Measurements from ENCODE around the gene XPNPEP2.

DNA sequence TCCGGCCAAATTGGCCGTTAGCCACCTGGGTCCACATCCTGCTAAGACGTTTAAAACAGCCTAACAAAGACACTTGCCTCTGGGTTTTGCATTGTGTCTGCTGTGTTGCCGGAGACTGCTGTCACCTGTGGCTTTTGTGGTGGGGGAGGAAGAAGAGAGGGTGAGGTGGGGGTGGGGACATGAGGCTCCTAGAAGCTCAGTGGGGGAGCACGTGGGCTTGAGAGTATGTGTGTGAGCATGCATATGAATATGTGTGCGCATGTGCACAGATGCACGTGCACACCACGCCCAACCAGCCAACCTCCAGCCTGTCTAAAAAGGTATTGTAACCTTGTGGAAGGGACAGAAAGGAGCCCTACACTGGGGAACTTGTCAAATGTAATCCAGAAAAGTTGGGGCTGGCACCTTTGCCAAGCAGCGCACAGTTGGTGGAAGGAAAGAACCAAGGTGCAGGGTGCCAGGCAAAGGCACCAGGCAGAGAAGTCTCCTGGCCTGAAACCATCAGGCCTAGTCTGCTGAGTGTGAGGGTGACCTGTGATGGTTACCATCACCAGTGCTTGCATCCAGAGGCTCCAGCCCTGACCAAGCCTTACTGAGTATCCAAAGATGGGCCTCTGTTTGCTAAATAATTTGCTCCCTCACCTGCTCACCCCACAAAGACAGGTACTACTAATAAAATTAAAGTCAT lies 30.8 kb downstream of the XPNPEP2 start:
- TF ChIP-seq, protein P1, sequence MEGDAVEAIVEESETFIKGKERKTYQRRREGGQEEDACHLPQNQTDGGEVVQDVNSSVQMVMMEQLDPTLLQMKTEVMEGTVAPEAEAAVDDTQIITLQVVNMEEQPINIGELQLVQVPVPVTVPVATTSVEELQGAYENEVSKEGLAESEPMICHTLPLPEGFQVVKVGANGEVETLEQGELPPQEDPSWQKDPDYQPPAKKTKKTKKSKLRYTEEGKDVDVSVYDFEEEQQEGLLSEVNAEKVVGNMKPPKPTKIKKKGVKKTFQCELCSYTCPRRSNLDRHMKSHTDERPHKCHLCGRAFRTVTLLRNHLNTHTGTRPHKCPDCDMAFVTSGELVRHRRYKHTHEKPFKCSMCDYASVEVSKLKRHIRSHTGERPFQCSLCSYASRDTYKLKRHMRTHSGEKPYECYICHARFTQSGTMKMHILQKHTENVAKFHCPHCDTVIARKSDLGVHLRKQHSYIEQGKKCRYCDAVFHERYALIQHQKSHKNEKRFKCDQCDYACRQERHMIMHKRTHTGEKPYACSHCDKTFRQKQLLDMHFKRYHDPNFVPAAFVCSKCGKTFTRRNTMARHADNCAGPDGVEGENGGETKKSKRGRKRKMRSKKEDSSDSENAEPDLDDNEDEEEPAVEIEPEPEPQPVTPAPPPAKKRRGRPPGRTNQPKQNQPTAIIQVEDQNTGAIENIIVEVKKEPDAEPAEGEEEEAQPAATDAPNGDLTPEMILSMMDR (IDR thresholded peaks at IDR 0.05) = no peak
- TF ChIP-seq POLR2A (IDR thresholded peaks at IDR 0.05) (no peak), POLR2AphosphoS5 (IDR thresholded peaks at IDR 0.05) (no peak)

Data from stomach (tissue), 4 donors.